Type B pancreatic cell (in vitro differentiated cells): Measurements from ENCODE around the gene ADGRB3. TPM values are rescaled to one million over a fixed set of nuclear protein-coding genes. Genes with fewer than 3 reads are reported as not detected.

ENCODE experiments used
- DNase-seq: peaks from one replicate; pipeline ENCODE4 v3.0.0; 2021; ENCODE audit warnings: mixed read lengths; ENCODE audit not compliant: unreplicated experiment; ENCODE audit errors: extremely low spot score
- H3K27ac Mint-ChIP-seq: 2 replicates; pipeline ENCODE4 v1.8.0; 2021; ENCODE audit warnings: mild to moderate bottlenecking, mixed read lengths
- H3K27me3 Mint-ChIP-seq: 2 replicates; pipeline ENCODE4 v1.8.0; 2021; ENCODE audit warnings: mixed read lengths
- H3K36me3 Mint-ChIP-seq: 2 replicates; pipeline ENCODE4 v1.8.0; 2021; ENCODE audit warnings: mixed read lengths
- H3K4me1 Mint-ChIP-seq: one replicate; pipeline ENCODE4 v1.8.0; 2021; ENCODE audit warnings: mixed read lengths; ENCODE audit not compliant: unreplicated experiment
- H3K4me3 Mint-ChIP-seq: 2 replicates; pipeline ENCODE4 v1.8.0; 2021; ENCODE audit warnings: mild to moderate bottlenecking, mixed read lengths
- H3K9me3 Mint-ChIP-seq: 2 replicates; pipeline ENCODE4 v1.8.0; 2021; ENCODE audit warnings: mixed read lengths
- CTCF ChIP-seq: fragments of 200-600 bp; sonication (generic); conservative IDR thresholded peaks from 2 replicates; pipeline ENCODE4 v1.5.0; 2021; ENCODE audit warnings: antibody characterized with exemption, mild to moderate bottlenecking
- total RNA-seq: library from RNA; stranded (reverse); gene quantifications from 2 replicates; pipeline ENCODE4 v1.2.1, GENCODE V29; 2021; ENCODE audit warnings: low replicate concordance

ADGRB3 gene
- total RNA-seq, 1 donor from 2014 or later, result 2.0 TPM

- H3K36me3 Mint-ChIP-seq, result no peaks in the 10 kb centered on the region
- DNase-seq, result no peak
- peak overlapping the region; percentile 76 for H3K27ac Mint-ChIP-seq
- TF ChIP-seq CTCF, result no peak
- H3K27me3 Mint-ChIP-seq, result peaks cover 85% of the 10 kb centered on the region
- H3K4me3 Mint-ChIP-seq, result peak overlapping the region; percentile 92
- no peaks in the 10 kb centered on the region for H3K9me3 Mint-ChIP-seq
- peaks cover 28% of the 10 kb centered on the region for H3K4me1 Mint-ChIP-seq
Measured at GRCh38 chr6:68635706-68636513, 828 bp downstream of the ADGRB3 start.

- TF ChIP-seq CTCF, result no peak
- Mint-ChIP-seq H3K9me3 (no peaks in the 10 kb centered on the region), H3K27ac (no peak overlapping the region), H3K4me3 (peak overlapping the region; percentile 53), H3K4me1 (peaks cover 28% of the 10 kb centered on the region), H3K36me3 (no peaks in the 10 kb centered on the region), H3K27me3 (peaks cover 87% of the 10 kb centered on the region)
- DNase-seq, result no peak
Measured at GRCh38 chr6:68636666-68637065, 1.6 kb downstream of the ADGRB3 start.

GRCh38 chr6:68637071-68637470 lies 2.0 kb downstream of the ADGRB3 start:
- Mint-ChIP-seq H3K4me1 (peaks cover 28% of the 10 kb centered on the region), H3K9me3 (no peaks in the 10 kb centered on the region), H3K27me3 (peaks cover 84% of the 10 kb centered on the region), H3K4me3 (peak overlapping the region; percentile 53), H3K27ac (no peak overlapping the region), H3K36me3 (no peaks in the 10 kb centered on the region)
- no peak for TF ChIP-seq CTCF
- DNase-seq, result no peak

GRCh38 chr6:68637782-68638181 lies 2.7 kb downstream of the ADGRB3 start:
- H3K36me3 Mint-ChIP-seq, result no peaks in the 10 kb centered on the region
- no peak for TF ChIP-seq CTCF
- H3K4me1 Mint-ChIP-seq, result peaks cover 28% of the 10 kb centered on the region
- no peak for DNase-seq
- H3K9me3 Mint-ChIP-seq, result no peaks in the 10 kb centered on the region
- H3K27me3 Mint-ChIP-seq, result peaks cover 80% of the 10 kb centered on the region
- H3K27ac Mint-ChIP-seq, result no peak overlapping the region
- no peak overlapping the region for H3K4me3 Mint-ChIP-seq

GRCh38 chr6:68638230-68638900 lies 3.3 kb downstream of the ADGRB3 start:
- H3K4me1 Mint-ChIP-seq, result peaks cover 28% of the 10 kb centered on the region
- H3K27me3 Mint-ChIP-seq, result peaks cover 78% of the 10 kb centered on the region
- TF ChIP-seq CTCF, result peak; percentile 96
- DNase-seq, result no peak
- no peaks in the 10 kb centered on the region for H3K36me3 Mint-ChIP-seq
- no peak overlapping the region for H3K4me3 Mint-ChIP-seq
- no peaks in the 10 kb centered on the region for H3K9me3 Mint-ChIP-seq
- H3K27ac Mint-ChIP-seq, result no peak overlapping the region
